Panc1 (cell line): ENCODE measurements around the gene MIOX.

ENCODE experiments used
- CTCF ChIP-seq: fragments of 450-650 bp; IDR thresholded peaks from 2 replicates; pipeline ENCODE4 v1.5.1; 2017; ENCODE audit warnings: mild to moderate bottlenecking
- POLR2AphosphoS5 ChIP-seq: IDR thresholded peaks from 2 replicates; pipeline ENCODE4 v1.6.1; 2012; ENCODE audit warnings: mild to moderate bottlenecking, low read depth, low read length, moderate library complexity
- REST ChIP-seq, 2 experiments: IDR thresholded peaks; 2 replicates each; pipeline ENCODE4 v1.6.1; 2011 to 2012; ENCODE audit warnings: low read depth in 2 of 2, control low read depth in 1 of 2, low read length in 1 of 2, mild to moderate bottlenecking in 1 of 2, moderate library complexity in 1 of 2; ENCODE audit not compliant: insufficient read depth in 1 of 2

DNA sequence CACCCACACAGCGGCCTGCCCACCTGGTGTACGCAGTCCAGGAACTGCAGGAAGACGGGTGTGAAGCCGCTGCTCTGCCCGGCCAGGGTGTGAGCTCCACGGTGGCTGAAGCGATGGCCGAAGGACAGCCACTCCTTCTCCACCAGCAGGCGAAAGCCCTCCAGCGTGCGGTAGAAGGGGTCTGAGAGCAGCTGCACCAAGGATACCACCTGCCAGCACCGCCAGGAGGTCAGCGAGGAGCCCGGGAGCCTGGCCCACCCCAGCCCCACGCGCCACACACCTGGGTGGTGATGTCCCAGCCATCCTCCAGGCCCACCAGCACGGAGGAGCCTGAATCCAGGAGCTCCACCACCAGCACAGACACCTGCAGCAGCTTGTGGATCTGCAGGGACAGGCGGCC is 31.5 kb upstream of the MIOX start:
- no peak for TF ChIP-seq CTCF
- TF ChIP-seq REST (IDR thresholded peaks at IDR 0.05; ENCODE audit: insufficient read depth in 1 of 2, low read depth in 2 of 2, low read length in 1 of 2): no peak
- no peak for TF ChIP-seq POLR2AphosphoS5
